HCT116 (cell line): ENCODE measurements around the gene SBF2. TPM values are rescaled to one million over a fixed set of nuclear protein-coding genes. Genes with fewer than 3 reads are reported as not detected.

Experiments
- ATAC-seq: fragments of 200-7000 bp; cut with Tn5 transposase; 2 replicates; pipeline ENCODE4 v1.9.1; 2020; ENCODE audit warnings: mild to moderate bottlenecking, moderate library complexity
- BruUV-seq: library from RNA; stranded (reverse); fragments of 400-500 nt; replicated peaks from 2 replicates; lab custom pipeline; 2021; lab: Mats Ljungman, UMichigan
- CTCF ChIA-PET: fragments of 300-600 bp; sonication (Branson Sonifier 250); formaldehyde crosslinking; loops from one replicate; lab custom pipeline; 2021; ENCODE audit warnings: antibody characterized with exemption; lab: Charles Lee
- POLR2A ChIA-PET: fragments of 300-600, 350-600 bp; sonication (Branson Sonifier 250); formaldehyde crosslinking; loops from one replicate; lab custom pipeline; 2021; ENCODE audit warnings: antibody characterized with exemption; lab: Charles Lee
- RAD21 ChIA-PET, 2 experiments: fragments of 300-600 bp; sonication (Branson Sonifier 250); formaldehyde crosslinking; loops; one replicate each; lab custom pipeline; 2023; ENCODE audit warnings: low total read pairs in 2 of 2; ENCODE audit not compliant: uncharacterized antibody in 2 of 2, unreplicated experiment in 2 of 2, low non-redundant PET in 1 of 2; lab: Charles Lee
- DNase-seq: peaks from one replicate; pipeline ENCODE4 v3.0.0-alpha.2; 2010; ENCODE audit warnings: low read depth, low spot score
- H2AFZ ChIP-seq: fragments of 200-600 bp; shearing (Covaris generic), sonication (generic); 2 replicates; pipeline ENCODE4 v1.6.1; 2017; ENCODE audit warnings: low read depth, mixed run types, mixed read lengths, antibody characterized with exemption, low read length; ENCODE audit not compliant: poor library complexity, severe bottlenecking
- H3K27ac ChIP-seq: 2 replicates; pipeline ENCODE4 v1.5.1; 2012; ENCODE audit warnings: low read depth, low read length
- H3K27me3 ChIP-seq: fragments of 200-600 bp; sonication (generic); 2 replicates; pipeline ENCODE4 v1.6.1; 2016; ENCODE audit warnings: mixed run types, low read length, mixed read lengths; ENCODE audit not compliant: insufficient read depth
- H3K36me3 ChIP-seq, 2 experiments: fragments of 200-500 bp in 1 of 2; fragments of 200-600 bp in 1 of 2; sonication (Bioruptor generic) in 1 of 2; sonication (generic) in 1 of 2; 2 replicates each; pipeline versions ENCODE4 v1.5.1 to v1.6.1; 2014 to 2016; ENCODE audit warnings: low read length in 2 of 2, inconsistent platforms in 1 of 2, mixed read lengths in 1 of 2, mixed run types in 1 of 2; ENCODE audit not compliant: insufficient read depth in 2 of 2, control insufficient read depth in 1 of 2
- H3K4me1 ChIP-seq, 2 experiments: fragments of 200-600 bp in 1 of 2; sonication (generic) in 1 of 2; 2 replicates each; pipeline versions ENCODE4 v1.5.1 to v1.6.1; 2012 to 2017; ENCODE audit warnings: low read length in 2 of 2, inconsistent platforms in 1 of 2, mild to moderate bottlenecking in 1 of 2, mixed read lengths in 1 of 2, mixed run types in 1 of 2, moderate library complexity in 1 of 2; ENCODE audit not compliant: insufficient read depth in 2 of 2, control insufficient read depth in 1 of 2
- H3K4me2 ChIP-seq: fragments of 200-600 bp; sonication (generic); 2 replicates; pipeline ENCODE4 v1.6.1; 2017; ENCODE audit warnings: mixed run types, low read length, mixed read lengths
- H3K4me3 ChIP-seq, 2 experiments: fragments of 200-600 bp in 1 of 2; sonication (generic) in 1 of 2; replicated peaks in 1 of 2; 2 replicates each; pipeline ENCODE4 v1.5.1; 2011 to 2016; ENCODE audit warnings: low read length in 2 of 2, control low read depth in 1 of 2, low read depth in 1 of 2, mild to moderate bottlenecking in 1 of 2, mixed read lengths in 1 of 2, mixed run types in 1 of 2
- H3K79me2 ChIP-seq: fragments of 200-600 bp; sonication (generic); 2 replicates; pipeline ENCODE4 v1.6.1; 2017; ENCODE audit warnings: mild to moderate bottlenecking, mixed run types, low read length, moderate library complexity, mixed read lengths; ENCODE audit not compliant: insufficient read depth
- H3K9ac ChIP-seq: fragments of 200-600 bp; sonication (generic); 2 replicates; pipeline ENCODE4 v1.6.1; 2016; ENCODE audit warnings: low read length, mixed read lengths
- H3K9me2 ChIP-seq: fragments of 200-600 bp; sonication (generic), shearing (Covaris generic); 2 replicates; pipeline ENCODE4 v1.6.1; 2017; ENCODE audit warnings: mixed run types, mild to moderate bottlenecking, moderate library complexity; ENCODE audit not compliant: insufficient read depth
- H3K9me3 ChIP-seq, 2 experiments: fragments of 200-500 bp in 1 of 2; fragments of 200-600 bp in 1 of 2; sonication (Bioruptor generic) in 1 of 2; sonication (generic) in 1 of 2; 2 replicates each; pipeline ENCODE4 v1.6.1; 2014 to 2017; ENCODE audit warnings: low read length in 2 of 2, mixed read lengths in 2 of 2, inconsistent platforms in 1 of 2, low read depth in 1 of 2, mild to moderate bottlenecking in 1 of 2, mixed run types in 1 of 2, moderate library complexity in 1 of 2; ENCODE audit not compliant: control insufficient read depth in 1 of 2, insufficient read depth in 1 of 2
- H4K20me1 ChIP-seq: fragments of 200-600 bp; sonication (generic), shearing (Covaris generic); 2 replicates; pipeline ENCODE4 v1.6.1; 2017; ENCODE audit warnings: mixed run types, mild to moderate bottlenecking, moderate library complexity; ENCODE audit not compliant: insufficient read depth
- CBX3 ChIP-seq: IDR thresholded peaks from 2 replicates; pipeline ENCODE4 v1.6.1; 2012; ENCODE audit warnings: low read depth
- CEBPB ChIP-seq: IDR thresholded peaks from 2 replicates; pipeline ENCODE4 v1.6.1; 2012; ENCODE audit warnings: low read depth
- CTCF ChIP-seq, 3 experiments: fragments of 200-600 bp in 1 of 3; sonication (generic) in 1 of 3; IDR thresholded peaks in 2 of 3; conservative IDR thresholded peaks in 1 of 3; 2 replicates each; pipeline ENCODE4 v1.5.1; 2012 to 2017; ENCODE audit warnings: low read depth in 2 of 3, low read length in 2 of 3, antibody characterized with exemption in 1 of 3, borderline replicate concordance in 1 of 3, control low read depth in 1 of 3, mild to moderate bottlenecking in 1 of 3, mixed read lengths in 1 of 3, mixed run types in 1 of 3, moderate library complexity in 1 of 3; ENCODE audit not compliant: insufficient read depth in 1 of 3
- EGR1 ChIP-seq: IDR thresholded peaks from 2 replicates; pipeline ENCODE4 v1.6.1; 2012; ENCODE audit warnings: low read depth
- ELF1 ChIP-seq: IDR thresholded peaks from 2 replicates; pipeline ENCODE4 v1.6.1; 2012; ENCODE audit warnings: low read depth, borderline replicate concordance
- EZH2 ChIP-seq: fragments of 200-600 bp; sonication (generic); IDR thresholded peaks from 2 replicates; pipeline ENCODE4 v1.6.1; 2017; ENCODE audit warnings: antibody characterized with exemption, mixed run types
- EZH2phosphoT487 ChIP-seq: fragments of 200-600 bp; IDR thresholded peaks from 2 replicates; pipeline ENCODE4 v1.6.1; 2018; ENCODE audit warnings: antibody characterized with exemption, borderline replicate concordance
- FOSL1 ChIP-seq: IDR thresholded peaks from 2 replicates; pipeline ENCODE4 v1.6.1; 2012; ENCODE audit warnings: low read depth
- JUND ChIP-seq: IDR thresholded peaks from 2 replicates; pipeline ENCODE4 v1.6.1; 2012
- POLR2AphosphoS5 ChIP-seq: IDR thresholded peaks from 2 replicates; pipeline ENCODE4 v1.6.1; 2011; ENCODE audit warnings: mild to moderate bottlenecking, low read depth, low read length, moderate library complexity
- RAD21 ChIP-seq: IDR thresholded peaks from 2 replicates; pipeline ENCODE4 v1.6.1; 2012; ENCODE audit warnings: low read depth, mild to moderate bottlenecking
- SP1 ChIP-seq: IDR thresholded peaks from 2 replicates; pipeline ENCODE4 v1.6.1; 2012; ENCODE audit warnings: low read depth
- SRF ChIP-seq: IDR thresholded peaks from 2 replicates; pipeline ENCODE4 v1.6.1; 2012; ENCODE audit warnings: low read depth
- TCF7L2 ChIP-seq: IDR thresholded peaks from 2 replicates; pipeline ENCODE4 v1.7.0; 2011; ENCODE audit warnings: borderline replicate concordance, inconsistent platforms; ENCODE audit not compliant: insufficient read depth, insufficient read length; ENCODE audit errors: extremely low read depth
- YY1 ChIP-seq: IDR thresholded peaks from 2 replicates; pipeline ENCODE4 v1.6.1; 2011; ENCODE audit warnings: low read length, low read depth, moderate library complexity, mild to moderate bottlenecking; ENCODE audit not compliant: insufficient replicate concordance; ENCODE audit errors: extremely low read depth
- ZBTB33 ChIP-seq: IDR thresholded peaks from 2 replicates; pipeline ENCODE4 v1.6.1; 2011; ENCODE audit warnings: mild to moderate bottlenecking, low read length, moderate library complexity; ENCODE audit not compliant: insufficient replicate concordance; ENCODE audit errors: extremely low read depth
- ZNF274 ChIP-seq: fragments of 200-500 bp; sonication (Bioruptor generic); IDR thresholded peaks from 2 replicates; pipeline ENCODE4 v1.6.1; 2014; ENCODE audit warnings: mild to moderate bottlenecking, low read depth, low read length, inconsistent platforms
- intact Hi-C: fragments of 100-400 bp; cut with micrococcal nuclease; formaldehyde crosslinking; loops from 2 replicates; pipeline ENCODE4 v1.10.0; 2022
- total RNA-seq: library from RNA; stranded (reverse); gene quantifications from one replicate; pipeline ENCODE4 v1.2.1, GENCODE V29; 2021; ENCODE audit not compliant: unreplicated experiment
- TF ChIP-seq, protein P1 (sequence below): IDR thresholded peaks from 2 replicates; pipeline ENCODE4 v1.6.1; 2012
- TF ChIP-seq, protein P2 (sequence below): IDR thresholded peaks from 2 replicates; pipeline ENCODE4 v1.6.1; 2012; ENCODE audit warnings: low read depth
- TF ChIP-seq, protein P3 (sequence below): IDR thresholded peaks from 2 replicates; pipeline ENCODE4 v1.6.1; 2012

Gene SBF2
- total RNA-seq, 1 experiment from 2014 or later: 35.0 TPM

GRCh38 chr11:9862981-9863380, 431.0 kb downstream of the SBF2 start:
- no peaks in the 10 kb centered on the region; a peak in 1 of 4 replicates for H3K4me1 ChIP-seq
- ATAC-seq (no peak), DNase-seq (no peak)
- H2AFZ ChIP-seq: no peak overlapping the region
- H3K9me3 ChIP-seq: no peaks in the 10 kb centered on the region
- no peak overlapping the region for H3K4me2 ChIP-seq
- H3K9me2 ChIP-seq: no peaks in the 10 kb centered on the region
- H3K9ac ChIP-seq: no peak overlapping the region
- no TSS peak for BruUV-seq
- H3K36me3 ChIP-seq: no peaks in the 10 kb centered on the region; a peak in 1 of 4 replicates
- no peaks in the 10 kb centered on the region for H3K27me3 ChIP-seq
- no peaks in the 10 kb centered on the region for H3K79me2 ChIP-seq
- TF ChIP-seq EGR1 (no peak), ZBTB33 (no peak), CTCF (IDR thresholded peaks at IDR 0.05 in 2 of 3, conservative IDR thresholded peaks at IDR 0.05 in 1 of 3; ENCODE audit: borderline replicate concordance in 1 of 3, insufficient read depth in 1 of 3, low read depth in 2 of 3, low read length in 2 of 3) (no peak), JUND (no peak), ELF1 (no peak), ZNF274 (no peak), CEBPB (no peak), SP1 (no peak), CBX3 (no peak), EZH2phosphoT487 (no peak), EZH2 (no peak), TCF7L2 (no peak), RAD21 (no peak), YY1 (no peak), FOSL1 (no peak), SRF (no peak), POLR2AphosphoS5 (no peak)
- TF ChIP-seq, protein P1, sequence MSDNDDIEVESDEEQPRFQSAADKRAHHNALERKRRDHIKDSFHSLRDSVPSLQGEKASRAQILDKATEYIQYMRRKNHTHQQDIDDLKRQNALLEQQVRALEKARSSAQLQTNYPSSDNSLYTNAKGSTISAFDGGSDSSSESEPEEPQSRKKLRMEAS: no peak
- TF ChIP-seq, protein P2, sequence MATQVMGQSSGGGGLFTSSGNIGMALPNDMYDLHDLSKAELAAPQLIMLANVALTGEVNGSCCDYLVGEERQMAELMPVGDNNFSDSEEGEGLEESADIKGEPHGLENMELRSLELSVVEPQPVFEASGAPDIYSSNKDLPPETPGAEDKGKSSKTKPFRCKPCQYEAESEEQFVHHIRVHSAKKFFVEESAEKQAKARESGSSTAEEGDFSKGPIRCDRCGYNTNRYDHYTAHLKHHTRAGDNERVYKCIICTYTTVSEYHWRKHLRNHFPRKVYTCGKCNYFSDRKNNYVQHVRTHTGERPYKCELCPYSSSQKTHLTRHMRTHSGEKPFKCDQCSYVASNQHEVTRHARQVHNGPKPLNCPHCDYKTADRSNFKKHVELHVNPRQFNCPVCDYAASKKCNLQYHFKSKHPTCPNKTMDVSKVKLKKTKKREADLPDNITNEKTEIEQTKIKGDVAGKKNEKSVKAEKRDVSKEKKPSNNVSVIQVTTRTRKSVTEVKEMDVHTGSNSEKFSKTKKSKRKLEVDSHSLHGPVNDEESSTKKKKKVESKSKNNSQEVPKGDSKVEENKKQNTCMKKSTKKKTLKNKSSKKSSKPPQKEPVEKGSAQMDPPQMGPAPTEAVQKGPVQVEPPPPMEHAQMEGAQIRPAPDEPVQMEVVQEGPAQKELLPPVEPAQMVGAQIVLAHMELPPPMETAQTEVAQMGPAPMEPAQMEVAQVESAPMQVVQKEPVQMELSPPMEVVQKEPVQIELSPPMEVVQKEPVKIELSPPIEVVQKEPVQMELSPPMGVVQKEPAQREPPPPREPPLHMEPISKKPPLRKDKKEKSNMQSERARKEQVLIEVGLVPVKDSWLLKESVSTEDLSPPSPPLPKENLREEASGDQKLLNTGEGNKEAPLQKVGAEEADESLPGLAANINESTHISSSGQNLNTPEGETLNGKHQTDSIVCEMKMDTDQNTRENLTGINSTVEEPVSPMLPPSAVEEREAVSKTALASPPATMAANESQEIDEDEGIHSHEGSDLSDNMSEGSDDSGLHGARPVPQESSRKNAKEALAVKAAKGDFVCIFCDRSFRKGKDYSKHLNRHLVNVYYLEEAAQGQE: no peak
- TF ChIP-seq, protein P3, sequence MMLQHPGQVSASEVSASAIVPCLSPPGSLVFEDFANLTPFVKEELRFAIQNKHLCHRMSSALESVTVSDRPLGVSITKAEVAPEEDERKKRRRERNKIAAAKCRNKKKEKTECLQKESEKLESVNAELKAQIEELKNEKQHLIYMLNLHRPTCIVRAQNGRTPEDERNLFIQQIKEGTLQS: no peak
- no peak overlapping the region for H3K27ac ChIP-seq
- RAD21 ChIA-PET: no interaction called here
- intact Hi-C loops: loop anchor here (1.0 to 2.0 kb wide), 4 partner anchors 110 to 503 kb away; no protein-coding TSS in a partner anchor
- CTCF ChIA-PET: interaction anchor here (1.0 to 1.5 kb wide), 5 partner anchors 16 to 503 kb away, joined by 3 to 4 read pairs (median 4); no protein-coding TSS in a partner anchor
- H3K4me3 ChIP-seq: no peak overlapping the region
- POLR2A ChIA-PET: no interaction called here
- H4K20me1 ChIP-seq: no peaks in the 10 kb centered on the region
